Panc1 (cell line): ENCODE results near the gene SFPQ. TPM values are rescaled to one million over a fixed set of nuclear protein-coding genes. Genes with fewer than 3 reads are reported as not detected.

ENCODE experiments used
- ATAC-seq: fragments of 200-7000 bp; cut with Tn5 transposase; 2 replicates; pipeline ENCODE4 v1.9.1; 2020; ENCODE audit warnings: mild to moderate bottlenecking, moderate library complexity
- BruUV-seq: library from RNA; stranded (reverse); fragments of 400-500 nt; replicated peaks from 2 replicates; lab custom pipeline; 2021; lab: Mats Ljungman, UMichigan
- CTCF ChIA-PET: fragments of 300-600 bp; sonication (Branson Sonifier 250); formaldehyde crosslinking; loops from one replicate; lab custom pipeline; 2022; ENCODE audit warnings: antibody characterized with exemption; lab: Charles Lee
- POLR2A ChIA-PET: fragments of 300-600 bp; sonication (Branson Sonifier 250); formaldehyde crosslinking; loops from one replicate; lab custom pipeline; 2022; ENCODE audit warnings: antibody characterized with exemption; lab: Charles Lee
- DNase-seq: peaks from one replicate; pipeline ENCODE4 v3.0.0-alpha.2; 2010; ENCODE audit warnings: low read depth, low spot score
- H3K27ac ChIP-seq: 2 replicates; pipeline ENCODE4 v1.5.1; 2011; ENCODE audit warnings: mild to moderate bottlenecking, low read length, inconsistent platforms
- H3K27me3 ChIP-seq: fragments of 200-500 bp; sonication (Bioruptor generic); 2 replicates; pipeline ENCODE4 v1.6.0; 2014; ENCODE audit warnings: low read length, inconsistent platforms; ENCODE audit not compliant: control insufficient read depth, insufficient read depth
- H3K36me3 ChIP-seq: fragments of 200-500 bp; sonication (Bioruptor generic); 2 replicates; pipeline ENCODE4 v1.5.1; 2014; ENCODE audit warnings: inconsistent platforms, mild to moderate bottlenecking, low read length, moderate library complexity; ENCODE audit not compliant: control insufficient read depth, insufficient read depth
- H3K4me1 ChIP-seq: 2 replicates; pipeline ENCODE4 v1.5.1; 2011; ENCODE audit warnings: inconsistent platforms, mild to moderate bottlenecking, low read length, moderate library complexity; ENCODE audit not compliant: control insufficient read depth, insufficient read depth
- H3K4me3 ChIP-seq, 2 experiments: 2 replicates each; pipeline ENCODE4 v1.5.1; 2011 to 2012; ENCODE audit warnings: low read depth in 2 of 2, low read length in 2 of 2, mild to moderate bottlenecking in 2 of 2, inconsistent platforms in 1 of 2, moderate library complexity in 1 of 2
- H3K9me3 ChIP-seq: fragments of 200-500 bp; sonication (Bioruptor generic); 2 replicates; pipeline ENCODE4 v1.5.1; 2014; ENCODE audit warnings: low read depth, mild to moderate bottlenecking, inconsistent platforms, low read length, moderate library complexity; ENCODE audit not compliant: control insufficient read depth, insufficient read depth
- POLR2AphosphoS5 ChIP-seq: IDR thresholded peaks from 2 replicates; pipeline ENCODE4 v1.6.1; 2012; ENCODE audit warnings: mild to moderate bottlenecking, low read depth, low read length, moderate library complexity
- SIN3A ChIP-seq: IDR thresholded peaks from 2 replicates; pipeline ENCODE4 v1.6.1; 2012; ENCODE audit warnings: low read depth, mild to moderate bottlenecking, low read length, moderate library complexity, borderline replicate concordance; ENCODE audit not compliant: insufficient read depth
- TCF7L2 ChIP-seq: IDR thresholded peaks from 2 replicates; pipeline ENCODE4 v1.6.1; 2011; ENCODE audit warnings: mild to moderate bottlenecking, low read depth, low read length, inconsistent platforms
- in situ Hi-C: cut with HindIII; loops from 2 replicates; pipeline ENCODE4 v1.10.0; 2016; ENCODE audit warnings: low sequenced_read_pairs, low pct_unique_long_range_greater_than_20kb
- intact Hi-C: fragments of 100-400 bp; cut with micrococcal nuclease; formaldehyde crosslinking; loops from one replicate; pipeline ENCODE4 v1.10.0; 2022; ENCODE audit not compliant: unreplicated experiment
- total RNA-seq: library from RNA; stranded (reverse); gene quantifications from one replicate; pipeline ENCODE4 v1.2.1, GENCODE V29; 2021; ENCODE audit not compliant: unreplicated experiment
- TF ChIP-seq, protein P1 (sequence below), 2 experiments: IDR thresholded peaks; 2 replicates each; pipeline ENCODE4 v1.6.1; 2011 to 2012; ENCODE audit warnings: low read depth in 2 of 2, control low read depth in 1 of 2, low read length in 1 of 2, mild to moderate bottlenecking in 1 of 2, moderate library complexity in 1 of 2; ENCODE audit not compliant: insufficient read depth in 1 of 2
- TF ChIP-seq, protein P2 (sequence below): fragments of 450-650 bp; IDR thresholded peaks from 2 replicates; pipeline ENCODE4 v1.5.1; 2017; ENCODE audit warnings: mild to moderate bottlenecking

Gene SFPQ
- total RNA-seq, 1 experiment from 2014 or later: 266 TPM

DNA sequence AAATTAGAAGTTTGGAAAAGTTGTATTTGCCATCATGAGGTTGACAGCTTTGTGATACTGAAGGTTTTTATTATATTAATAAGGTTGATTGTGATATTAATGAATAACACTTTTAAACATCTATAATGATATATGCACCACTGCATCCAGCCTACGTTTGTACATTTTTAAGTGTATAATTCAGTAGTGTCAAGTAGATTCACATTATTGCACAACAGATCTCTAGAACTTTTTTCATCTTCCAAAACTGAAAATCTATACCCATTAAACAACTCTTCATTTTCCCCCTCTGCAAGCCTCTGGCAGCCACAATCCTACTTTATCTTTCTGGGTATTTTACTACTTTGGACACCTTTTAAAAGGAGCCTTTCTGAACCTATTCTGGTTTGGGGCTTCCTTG lies 38.3 kb upstream of the SFPQ start:
- no peak for ATAC-seq
- TF ChIP-seq, protein P1, sequence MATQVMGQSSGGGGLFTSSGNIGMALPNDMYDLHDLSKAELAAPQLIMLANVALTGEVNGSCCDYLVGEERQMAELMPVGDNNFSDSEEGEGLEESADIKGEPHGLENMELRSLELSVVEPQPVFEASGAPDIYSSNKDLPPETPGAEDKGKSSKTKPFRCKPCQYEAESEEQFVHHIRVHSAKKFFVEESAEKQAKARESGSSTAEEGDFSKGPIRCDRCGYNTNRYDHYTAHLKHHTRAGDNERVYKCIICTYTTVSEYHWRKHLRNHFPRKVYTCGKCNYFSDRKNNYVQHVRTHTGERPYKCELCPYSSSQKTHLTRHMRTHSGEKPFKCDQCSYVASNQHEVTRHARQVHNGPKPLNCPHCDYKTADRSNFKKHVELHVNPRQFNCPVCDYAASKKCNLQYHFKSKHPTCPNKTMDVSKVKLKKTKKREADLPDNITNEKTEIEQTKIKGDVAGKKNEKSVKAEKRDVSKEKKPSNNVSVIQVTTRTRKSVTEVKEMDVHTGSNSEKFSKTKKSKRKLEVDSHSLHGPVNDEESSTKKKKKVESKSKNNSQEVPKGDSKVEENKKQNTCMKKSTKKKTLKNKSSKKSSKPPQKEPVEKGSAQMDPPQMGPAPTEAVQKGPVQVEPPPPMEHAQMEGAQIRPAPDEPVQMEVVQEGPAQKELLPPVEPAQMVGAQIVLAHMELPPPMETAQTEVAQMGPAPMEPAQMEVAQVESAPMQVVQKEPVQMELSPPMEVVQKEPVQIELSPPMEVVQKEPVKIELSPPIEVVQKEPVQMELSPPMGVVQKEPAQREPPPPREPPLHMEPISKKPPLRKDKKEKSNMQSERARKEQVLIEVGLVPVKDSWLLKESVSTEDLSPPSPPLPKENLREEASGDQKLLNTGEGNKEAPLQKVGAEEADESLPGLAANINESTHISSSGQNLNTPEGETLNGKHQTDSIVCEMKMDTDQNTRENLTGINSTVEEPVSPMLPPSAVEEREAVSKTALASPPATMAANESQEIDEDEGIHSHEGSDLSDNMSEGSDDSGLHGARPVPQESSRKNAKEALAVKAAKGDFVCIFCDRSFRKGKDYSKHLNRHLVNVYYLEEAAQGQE (IDR thresholded peaks at IDR 0.05; ENCODE audit: insufficient read depth in 1 of 2, low read depth in 2 of 2, low read length in 1 of 2): no peak
- TF ChIP-seq TCF7L2: no peak
- TF ChIP-seq, protein P2, sequence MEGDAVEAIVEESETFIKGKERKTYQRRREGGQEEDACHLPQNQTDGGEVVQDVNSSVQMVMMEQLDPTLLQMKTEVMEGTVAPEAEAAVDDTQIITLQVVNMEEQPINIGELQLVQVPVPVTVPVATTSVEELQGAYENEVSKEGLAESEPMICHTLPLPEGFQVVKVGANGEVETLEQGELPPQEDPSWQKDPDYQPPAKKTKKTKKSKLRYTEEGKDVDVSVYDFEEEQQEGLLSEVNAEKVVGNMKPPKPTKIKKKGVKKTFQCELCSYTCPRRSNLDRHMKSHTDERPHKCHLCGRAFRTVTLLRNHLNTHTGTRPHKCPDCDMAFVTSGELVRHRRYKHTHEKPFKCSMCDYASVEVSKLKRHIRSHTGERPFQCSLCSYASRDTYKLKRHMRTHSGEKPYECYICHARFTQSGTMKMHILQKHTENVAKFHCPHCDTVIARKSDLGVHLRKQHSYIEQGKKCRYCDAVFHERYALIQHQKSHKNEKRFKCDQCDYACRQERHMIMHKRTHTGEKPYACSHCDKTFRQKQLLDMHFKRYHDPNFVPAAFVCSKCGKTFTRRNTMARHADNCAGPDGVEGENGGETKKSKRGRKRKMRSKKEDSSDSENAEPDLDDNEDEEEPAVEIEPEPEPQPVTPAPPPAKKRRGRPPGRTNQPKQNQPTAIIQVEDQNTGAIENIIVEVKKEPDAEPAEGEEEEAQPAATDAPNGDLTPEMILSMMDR: no peak
- no peak for TF ChIP-seq POLR2AphosphoS5
- TF ChIP-seq SIN3A: no peak
- in situ Hi-C loops: no loop called here

DNA sequence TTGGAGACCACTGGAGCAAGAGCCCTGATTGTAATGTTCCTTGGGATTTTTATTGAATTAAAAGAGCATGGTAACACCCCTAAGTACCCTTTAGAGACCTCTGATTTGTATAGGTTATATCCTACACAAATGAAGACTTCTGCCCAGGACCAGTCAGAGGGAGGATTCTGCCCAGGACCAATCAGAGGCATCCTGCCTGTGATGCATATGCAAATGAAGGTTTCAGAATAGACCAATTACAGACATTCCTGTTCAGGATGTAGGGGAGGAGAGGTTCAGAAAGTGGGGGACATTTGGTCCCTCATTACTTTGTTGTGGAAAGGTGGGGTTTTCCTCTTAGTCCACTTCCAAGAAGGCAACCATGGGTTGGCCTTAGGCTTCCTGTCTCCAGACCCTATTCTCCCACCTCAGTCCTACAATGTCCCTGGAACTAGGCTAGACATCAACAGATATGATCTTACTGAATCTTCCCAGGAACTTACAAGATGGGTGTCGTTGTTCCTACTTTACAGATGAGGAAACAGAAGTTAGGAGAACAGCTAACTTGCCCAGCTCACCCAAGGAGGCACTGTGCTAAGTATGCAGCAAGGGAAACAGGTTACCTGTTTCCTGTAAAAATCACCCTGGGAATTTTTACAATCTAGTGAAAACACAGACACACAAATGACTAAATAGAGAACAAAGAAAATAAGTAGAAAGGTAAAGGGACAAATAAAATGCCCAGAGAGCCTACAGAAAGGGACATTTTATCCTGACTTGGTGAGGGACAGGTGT lies 36.8 kb upstream of the SFPQ start:
- Histone ChIP-seq H3K27ac (no peak overlapping the region), H3K27me3 (no peaks in the 10 kb centered on the region), H3K4me1 (no peaks in the 10 kb centered on the region), H3K4me3 (no peak overlapping the region), H3K9me3 (no peaks in the 10 kb centered on the region), H3K36me3 (no peaks in the 10 kb centered on the region)
- DNase-seq (no peak), ATAC-seq (no peak)
- CTCF ChIA-PET: no interaction called here
- TF ChIP-seq, protein P2: no peak
- no peak for TF ChIP-seq SIN3A
- TF ChIP-seq POLR2AphosphoS5: no peak
- no peak for TF ChIP-seq TCF7L2
- TF ChIP-seq, protein P1 (IDR thresholded peaks at IDR 0.05; ENCODE audit: insufficient read depth in 1 of 2, low read depth in 2 of 2, low read length in 1 of 2): no peak
- intact Hi-C loops (no loop called here), in situ Hi-C loops (no loop called here)
- POLR2A ChIA-PET: no interaction called here
- BruUV-seq: no TSS peak

More for the DNA sequence above, 38.3 kb upstream of the SFPQ start:
- no peaks in the 10 kb centered on the region for H3K9me3 ChIP-seq
- no peak overlapping the region for H3K27ac ChIP-seq
- no TSS peak for BruUV-seq
- intact Hi-C loops: no loop called here
- no peaks in the 10 kb centered on the region for H3K27me3 ChIP-seq
- POLR2A ChIA-PET: no interaction called here
- no peaks in the 10 kb centered on the region for H3K4me1 ChIP-seq
- H3K4me3 ChIP-seq: no peak overlapping the region
- CTCF ChIA-PET: no interaction called here
- no peaks in the 10 kb centered on the region for H3K36me3 ChIP-seq
- DNase-seq: no peak
